Glomerular visceral epithelial cell (primary cell): ENCODE measurements around the gene ITPR1.
"Not testable (repeated sequence)": the region's sequence is repeated elsewhere in the genome, so short reads cannot be mapped to it uniquely, and the experiment has no call there.

Experiments used
- DNase-seq: peaks from one replicate; pipeline ENCODE4 v3.0.0-alpha.2; 2016; ENCODE audit errors: extremely low spot score

The ITPR1 gene

GRCh38 chr3:4756855-4757574 lies 263.9 kb downstream of the ITPR1 start:
- no peak for DNase-seq

- DNase-seq, result peak; percentile 33
Measured at GRCh38 chr3:4757575-4758248, 264.6 kb downstream of the ITPR1 start.

- DNase-seq, result no peak
Measured at GRCh38 chr3:4758249-4758860, 265.2 kb downstream of the ITPR1 start.

- DNase-seq, result no peak
Measured at GRCh38 chr3:4758957-4759656, 266.0 kb downstream of the ITPR1 start.

DNA sequence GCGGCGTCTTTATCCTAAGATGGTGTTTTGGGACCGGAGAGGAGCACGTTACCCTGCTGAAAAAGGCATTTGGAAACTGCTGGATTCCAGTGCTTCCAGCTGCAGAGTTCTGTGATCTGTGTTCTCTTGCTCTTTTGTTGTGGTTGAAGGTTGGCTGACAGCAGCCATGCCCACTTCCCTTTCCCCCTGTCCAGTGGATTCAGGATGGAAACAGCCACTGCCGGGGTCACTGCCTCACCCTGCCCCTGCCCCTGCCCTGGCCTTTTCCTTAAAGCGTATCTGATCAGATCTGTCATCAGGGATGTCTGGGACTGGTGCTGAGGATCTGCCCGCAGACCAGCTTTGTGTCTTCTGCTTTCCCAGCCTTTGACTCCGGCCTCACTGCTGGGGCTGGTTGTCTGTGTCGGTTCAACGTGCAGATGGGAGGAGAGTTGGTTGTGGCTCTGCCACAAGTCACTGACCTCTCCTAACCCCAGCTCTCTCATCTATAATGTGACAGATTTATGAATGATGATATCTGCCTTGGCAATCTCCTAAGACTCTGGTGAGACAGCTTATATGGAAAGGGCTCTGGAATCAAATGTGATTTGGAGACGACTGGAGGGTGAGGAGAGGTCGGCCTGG lies 266.7 kb downstream of the ITPR1 start:
- no peak for DNase-seq

GRCh38 chr3:4761759-4762158 lies 268.6 kb downstream of the ITPR1 start:
- no peak for DNase-seq

- not testable (repeated sequence) for DNase-seq
Measured at GRCh38 chr3:4762481-4763230, 269.5 kb downstream of the ITPR1 start.

GRCh38 chr3:4763604-4764247 lies 270.6 kb downstream of the ITPR1 start:
- DNase-seq, result no peak

GRCh38 chr3:4765212-4765611 lies 272.1 kb downstream of the ITPR1 start:
- no peak for DNase-seq

GRCh38 chr3:4766263-4766662 lies 273.1 kb downstream of the ITPR1 start:
- no peak for DNase-seq

DNA sequence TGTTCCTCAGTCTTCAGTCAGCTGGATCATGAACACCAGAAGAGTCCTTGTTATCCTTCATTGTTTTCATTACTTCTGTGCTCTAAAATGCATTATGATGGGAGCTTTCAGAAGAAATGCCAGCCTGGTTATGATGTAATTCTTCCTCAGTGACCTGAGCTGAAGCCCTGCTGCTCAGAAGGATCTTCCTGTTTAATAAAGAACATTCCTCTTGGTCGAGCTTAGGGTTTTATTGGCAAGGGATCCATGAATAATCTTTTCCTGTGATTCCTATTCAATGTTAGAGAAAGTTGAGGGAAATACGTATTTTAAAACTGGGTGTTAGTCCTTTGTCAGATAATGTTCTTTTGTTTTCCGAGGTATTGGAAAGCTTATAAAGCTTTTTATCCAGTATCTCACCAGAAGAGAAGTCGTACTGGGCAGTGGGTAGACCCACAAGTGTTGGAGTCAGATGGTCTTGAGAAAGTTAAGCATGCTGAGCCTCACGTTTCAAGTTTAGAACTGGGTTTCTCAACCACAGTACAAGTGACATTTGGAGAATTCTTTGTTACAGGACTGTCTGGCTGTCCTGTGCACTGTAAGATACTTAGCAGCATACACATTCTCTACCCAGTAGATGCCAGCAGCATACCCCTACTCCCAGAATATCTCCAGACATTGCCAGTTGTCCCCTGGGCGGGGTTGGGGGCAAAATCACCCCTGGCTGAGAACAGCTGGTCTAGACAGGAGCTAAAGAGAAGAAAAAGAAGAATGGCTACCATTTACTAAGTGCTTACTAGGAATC lies 273.8 kb downstream of the ITPR1 start:
- no peak for DNase-seq

DNA sequence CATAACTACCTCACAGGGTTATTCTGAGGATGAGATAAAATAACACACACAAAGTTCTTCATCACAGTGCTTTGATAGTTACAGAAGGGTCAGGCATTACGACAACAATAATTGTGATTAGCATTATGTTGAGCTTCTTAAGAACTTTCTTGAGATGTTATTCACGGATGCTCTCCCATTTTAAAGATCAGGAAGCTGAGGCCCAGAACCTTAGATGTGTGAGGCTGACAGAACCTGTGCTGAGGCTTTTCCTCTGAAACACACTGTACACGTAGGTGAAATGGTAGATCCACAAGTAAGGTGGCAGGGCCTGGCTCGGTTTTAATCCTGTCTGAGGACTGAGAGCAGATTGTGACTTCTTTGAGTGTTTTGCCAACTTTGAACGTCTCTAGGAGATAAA lies 274.9 kb downstream of the ITPR1 start:
- DNase-seq, result no peak

DNA sequence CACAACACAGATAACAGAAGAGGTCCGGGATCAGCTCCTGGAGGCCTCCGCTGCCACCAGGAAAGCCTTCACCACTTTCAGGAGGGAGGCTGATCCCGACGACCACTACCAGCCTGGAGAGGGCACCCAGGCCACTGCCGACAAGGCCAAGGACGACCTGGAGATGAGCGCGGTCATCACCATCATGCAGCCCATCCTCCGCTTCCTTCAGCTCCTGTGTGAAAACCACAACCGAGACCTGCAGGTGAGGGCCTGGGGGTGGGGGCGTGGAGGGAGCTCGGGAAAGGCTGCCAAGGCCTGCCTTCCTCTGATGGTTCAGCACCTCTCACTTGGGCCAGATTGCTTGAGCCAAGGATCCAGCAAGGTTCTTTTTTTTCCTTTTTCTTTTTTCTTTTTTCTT lies 275.4 kb downstream of the ITPR1 start:
- no peak for DNase-seq

GRCh38 chr3:4770561-4770960 lies 277.4 kb downstream of the ITPR1 start:
- no peak for DNase-seq

- no peak for DNase-seq
Measured at GRCh38 chr3:4771243-4771642, 278.1 kb downstream of the ITPR1 start.

DNA sequence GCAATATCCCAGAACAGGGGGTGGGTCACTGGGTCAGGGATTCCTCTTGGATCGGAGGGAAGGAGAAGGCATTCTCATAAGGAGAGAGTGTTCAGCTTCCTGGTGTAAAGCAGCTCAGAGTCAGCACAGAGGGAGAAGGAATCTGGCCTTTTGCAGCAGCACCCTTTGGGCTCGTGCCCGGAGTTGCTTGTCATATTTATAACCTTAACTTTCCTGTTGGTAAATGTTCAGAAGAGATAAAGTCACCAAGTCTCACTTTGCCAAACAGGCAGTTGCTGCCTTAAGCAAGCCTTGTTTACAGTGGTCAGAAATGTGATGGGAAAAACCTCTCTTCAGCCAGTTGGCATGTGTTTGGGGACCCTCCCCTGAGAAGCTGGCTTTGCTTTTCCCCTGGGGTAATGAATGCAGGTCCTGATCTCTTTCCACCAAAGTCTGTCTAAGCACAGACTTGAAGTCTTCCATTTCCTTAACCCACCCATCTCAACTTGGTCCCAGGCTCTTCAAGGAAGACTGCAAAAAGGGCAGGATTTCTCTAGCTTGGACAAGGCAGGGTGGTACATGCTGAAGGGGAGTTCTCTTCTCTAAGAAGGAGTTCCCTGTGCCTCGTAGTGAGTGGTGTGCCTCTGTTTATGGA lies 279.1 kb downstream of the ITPR1 start:
- DNase-seq, result no peak

- no peak for DNase-seq
Measured at GRCh38 chr3:4772858-4773257, 279.7 kb downstream of the ITPR1 start.

- no peak for DNase-seq
Measured at GRCh38 chr3:4773583-4773982, 280.4 kb downstream of the ITPR1 start.

DNA sequence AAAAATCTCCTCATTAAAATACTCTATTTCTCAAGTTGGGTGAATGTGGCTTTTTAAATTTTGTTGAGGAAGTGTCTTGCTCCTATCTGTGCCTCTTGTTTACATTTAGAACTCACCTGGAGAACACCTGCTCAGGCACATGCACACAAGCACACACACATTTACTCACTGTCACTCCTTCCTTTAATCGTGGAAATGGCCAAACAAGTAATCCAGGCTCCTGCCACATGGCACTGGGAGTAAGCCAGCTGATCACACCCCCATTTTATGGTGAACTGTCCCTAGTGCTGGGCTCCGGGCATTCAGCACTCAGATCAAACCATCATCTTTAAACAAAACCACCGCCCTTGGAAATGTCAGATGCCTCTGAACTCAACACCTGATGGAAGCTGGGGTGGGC lies 281.4 kb downstream of the ITPR1 start:
- DNase-seq, result no peak
